Colon (tissue), 2 donors: ENCODE results near the gene NAP1L4.

Experiments
- FAIRE-seq: peaks from 2 replicates; lab custom pipeline; 2012; peaks lifted over from hg19 to GRCh38; lab: Jason Lieb, UNC
- donor health status: control.
- donor health status: control.

Gene NAP1L4

GRCh38 chr11:2904153-2905052, 87.7 kb downstream of the NAP1L4 start:
- FAIRE-seq: no peak

GRCh38 chr11:2903672-2904011, 88.5 kb downstream of the NAP1L4 start:
- FAIRE-seq: no peak

GRCh38 chr11:2902784-2903671, 89.1 kb downstream of the NAP1L4 start:
- FAIRE-seq: no peak

DNA sequence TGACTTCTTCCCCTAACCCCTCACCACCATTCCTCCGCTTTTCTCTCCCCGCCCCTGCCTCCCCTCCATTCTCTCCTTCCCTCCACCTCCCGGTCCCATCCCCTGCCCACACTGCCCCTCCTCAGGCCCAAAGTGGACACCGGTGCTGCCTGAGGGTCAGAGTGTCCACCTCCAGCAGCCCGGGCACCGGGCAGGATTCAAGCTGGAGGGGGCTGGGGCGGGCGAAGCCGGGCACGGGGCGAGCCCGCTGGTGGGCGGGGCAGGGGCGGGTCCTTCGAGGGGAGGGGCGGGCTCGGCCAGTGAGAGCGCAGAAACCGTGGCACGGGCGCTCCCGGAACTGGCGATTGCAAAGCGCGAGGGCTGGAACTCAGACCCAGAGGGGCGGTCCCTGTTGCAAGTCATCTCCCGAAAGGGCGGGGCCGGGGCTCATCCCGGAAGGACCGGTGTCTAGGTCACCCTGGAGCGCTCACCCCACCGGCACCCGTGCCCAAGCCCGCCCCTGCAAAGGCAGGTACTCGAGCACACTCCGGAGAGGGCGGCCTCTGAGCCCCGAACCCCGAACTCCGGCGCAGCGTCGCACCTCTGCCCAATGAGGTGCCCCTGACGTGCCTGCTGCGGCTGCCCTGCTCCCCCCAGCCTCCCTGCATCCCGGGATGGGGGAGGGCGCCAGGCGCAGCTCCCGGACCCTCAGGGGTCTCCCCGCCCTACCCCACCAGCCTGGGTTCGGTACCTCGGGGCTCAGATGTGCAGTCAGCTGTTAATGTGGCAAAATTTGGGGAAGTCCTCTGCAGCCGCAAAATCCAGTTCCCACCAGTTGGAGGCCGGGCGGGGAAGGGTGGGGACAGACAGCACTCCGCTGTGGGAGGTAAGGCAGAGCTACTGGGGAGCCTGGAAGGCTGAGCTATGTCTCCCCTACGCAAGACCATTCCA, 90.0 kb downstream of the NAP1L4 start:
- FAIRE-seq: no peak

GRCh38 chr11:2901196-2901796, 90.8 kb downstream of the NAP1L4 start:
- no peak for FAIRE-seq

GRCh38 chr11:2899080-2899783, 92.9 kb downstream of the NAP1L4 start:
- no peak for FAIRE-seq

- FAIRE-seq: no peak
Observed at GRCh38 chr11:2898366-2899079, 93.6 kb downstream of the NAP1L4 start.

DNA sequence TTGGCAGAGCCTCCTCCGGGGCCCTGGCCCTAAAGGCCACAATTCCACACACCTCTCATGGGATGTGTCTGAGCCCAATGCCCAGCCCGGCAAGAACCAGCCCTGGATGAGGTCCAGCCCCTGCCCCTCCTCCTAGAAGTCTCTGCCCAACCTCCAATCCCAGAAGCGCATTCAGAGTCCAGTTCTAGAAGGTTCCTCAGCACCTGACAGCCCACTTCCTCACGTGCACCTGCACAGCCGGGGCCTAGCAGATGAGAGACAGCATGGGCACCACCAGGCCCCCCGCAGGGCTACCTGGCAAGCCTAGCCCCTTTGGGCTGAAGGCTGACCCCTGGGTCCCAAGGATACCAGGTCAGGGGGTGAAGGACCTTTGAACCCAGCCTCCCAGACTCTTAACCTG, 95.1 kb downstream of the NAP1L4 start:
- FAIRE-seq: no peak

DNA sequence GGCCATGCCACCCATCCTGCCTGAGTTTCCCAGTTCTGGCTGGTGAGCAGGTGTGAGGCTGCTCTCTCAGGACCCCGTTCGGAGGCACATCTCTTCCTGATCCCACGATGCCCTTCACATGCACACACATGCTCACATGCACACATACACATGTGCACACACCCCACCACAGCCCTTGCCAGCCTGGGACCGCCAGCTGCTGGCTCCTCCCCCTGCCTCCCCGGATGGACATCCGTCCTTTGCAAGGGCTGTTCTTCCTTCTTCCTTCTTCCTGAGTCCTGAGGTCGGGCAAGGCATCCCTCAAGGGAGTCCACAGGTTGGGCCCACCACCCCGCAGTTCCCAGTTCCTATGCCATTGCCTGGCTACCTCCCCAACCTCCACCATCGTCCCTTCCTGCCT, 96.1 kb downstream of the NAP1L4 start:
- no peak for FAIRE-seq
